Tibial artery (tissue), 4 donors: ENCODE measurements around the gene PLXNA4.

Experiments
- DNase-seq, 2 donors: peaks; one replicate each; pipeline ENCODE4 v3.0.0-alpha.2; 2019
- H3K27ac ChIP-seq, 2 donors: fragments of 200-600 bp; sonication (generic) in 1 of 2; 1 replicate in 1 of 2; 2 replicates in 1 of 2; pipeline ENCODE4 v1.5.1; 2018 to 2019; ENCODE audit warnings: mild to moderate bottlenecking in 1 of 2
- H3K27me3 ChIP-seq, 2 donors: fragments of 200-600 bp; sonication (generic) in 1 of 2; one replicate each; pipeline versions ENCODE4 v1.5.1 to v1.6.0; 2016 to 2019
- H3K36me3 ChIP-seq, 3 donors: fragments of 200-600 bp; sonication (generic) in 2 of 3; one replicate each; pipeline ENCODE4 v1.5.1; 2016 to 2019; ENCODE audit warnings: mild to moderate bottlenecking in 2 of 3
- H3K4me1 ChIP-seq, 4 donors: fragments of 200-600 bp; sonication (generic) in 2 of 4; 1 replicate in 3 of 4; 2 replicates in 1 of 4; pipeline ENCODE4 v1.5.1; 2016 to 2019
- H3K4me3 ChIP-seq, 2 donors: fragments of 200-600 bp; sonication (generic) in 1 of 2; 1 replicate in 1 of 2; 2 replicates in 1 of 2; pipeline ENCODE4 v1.5.1; 2018 to 2019; ENCODE audit warnings: mild to moderate bottlenecking in 2 of 2
- H3K9me3 ChIP-seq, 3 donors: fragments of 200-600 bp; sonication (generic) in 1 of 3; one replicate each; pipeline ENCODE4 v1.5.1; 2016 to 2019
- CTCF ChIP-seq, 2 experiments: fragments of 200-600 bp in 1 of 2; fragments of 450-650 bp in 1 of 2; IDR thresholded peaks; one replicate each; pipeline ENCODE4 v1.5.1; 2017 to 2019; ENCODE audit warnings: antibody characterized with exemption in 2 of 2, mild to moderate bottlenecking in 1 of 2, moderate library complexity in 1 of 2
- intact Hi-C: fragments of 100-400 bp; cut with DNase I; formaldehyde crosslinking; loops from one replicate; pipeline ENCODE4 v1.15.0; 2023; ENCODE audit warnings: low total_unique reads

The PLXNA4 gene

DNA sequence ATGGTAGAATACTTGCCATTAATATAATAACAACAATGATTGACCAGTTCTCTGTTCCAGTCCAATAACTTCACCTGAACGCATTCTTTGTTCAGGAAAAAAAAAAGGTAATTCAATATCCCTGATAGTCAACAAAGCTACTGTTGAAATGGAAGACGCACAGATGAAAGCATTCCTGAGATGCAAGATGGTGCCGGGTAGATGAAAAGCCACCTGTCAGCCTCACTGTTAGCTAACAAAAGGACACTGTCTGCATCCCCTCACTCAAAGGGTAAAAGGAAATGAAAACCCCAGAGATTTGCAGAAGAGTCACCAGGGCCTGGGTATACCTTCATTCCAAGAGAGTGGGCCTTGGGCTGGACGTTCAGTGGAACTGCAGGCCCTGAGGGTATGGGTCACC lies 357.4 kb downstream of the PLXNA4 start:
- no peak for DNase-seq
- H3K9me3 ChIP-seq, result no peaks in the 10 kb centered on the region

GRCh38 chr7:132216847-132217525 lies 359.3 kb downstream of the PLXNA4 start:
- Histone ChIP-seq H3K27me3 (no peaks in the 10 kb centered on the region), H3K4me1 (no peaks in the 10 kb centered on the region), H3K27ac (no peak overlapping the region), H3K36me3 (no peaks in the 10 kb centered on the region), H3K4me3 (no peak overlapping the region), H3K9me3 (no peaks in the 10 kb centered on the region)
- intact Hi-C loops, result no loop called here
- no peak for TF ChIP-seq CTCF (IDR thresholded peaks at IDR 0.05)
- DNase-seq, result peak in 1 of 2 donors; percentile 43

More for the DNA sequence above, 357.4 kb downstream of the PLXNA4 start:
- Histone ChIP-seq H3K27me3 (no peaks in the 10 kb centered on the region), H3K36me3 (no peaks in the 10 kb centered on the region), H3K27ac (no peak overlapping the region), H3K4me3 (no peak overlapping the region), H3K4me1 (no peaks in the 10 kb centered on the region)
- intact Hi-C loops, result no loop called here
- TF ChIP-seq CTCF (IDR thresholded peaks at IDR 0.05), result no peak

DNA sequence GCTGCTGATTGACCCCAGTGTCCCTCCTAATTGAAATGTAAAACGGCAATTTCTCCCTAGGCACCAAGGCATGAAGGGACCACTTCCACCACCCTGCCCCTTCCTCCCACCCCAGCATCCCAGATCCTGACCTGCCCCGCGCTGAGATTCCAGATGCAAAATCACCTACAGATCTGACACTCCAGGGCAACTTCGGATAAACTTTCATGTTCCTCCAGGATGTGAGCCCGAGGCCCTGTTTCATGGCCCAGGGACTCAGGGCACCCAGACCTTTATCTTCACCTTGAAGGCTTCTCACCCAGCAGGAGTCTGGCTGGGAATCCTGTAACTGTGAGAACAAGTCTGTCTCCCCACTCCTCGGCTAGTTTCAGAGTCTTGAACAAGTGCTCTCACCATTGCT lies 361.8 kb downstream of the PLXNA4 start:
- DNase-seq, result no peak
- Histone ChIP-seq H3K27ac (no peak overlapping the region), H3K36me3 (peaks cover 0 to under 1% (median 0%) of the 10 kb centered on the region in 3 donors), H3K27me3 (no peaks in the 10 kb centered on the region), H3K4me3 (no peak overlapping the region), H3K9me3 (no peaks in the 10 kb centered on the region), H3K4me1 (no peaks in the 10 kb centered on the region)
- TF ChIP-seq CTCF (IDR thresholded peaks at IDR 0.05), result no peak
- intact Hi-C loops, result no loop called here

GRCh38 chr7:132213583-132213982 lies 362.7 kb downstream of the PLXNA4 start:
- Histone ChIP-seq H3K27me3 (no peaks in the 10 kb centered on the region), H3K9me3 (no peaks in the 10 kb centered on the region), H3K27ac (no peak overlapping the region), H3K4me1 (no peaks in the 10 kb centered on the region), H3K4me3 (no peak overlapping the region), H3K36me3 (peaks cover 0 to 4% (median 0%) of the 10 kb centered on the region in 3 donors)
- no peak for TF ChIP-seq CTCF (IDR thresholded peaks at IDR 0.05)
- intact Hi-C loops, result no loop called here
- DNase-seq, result no peak

DNA sequence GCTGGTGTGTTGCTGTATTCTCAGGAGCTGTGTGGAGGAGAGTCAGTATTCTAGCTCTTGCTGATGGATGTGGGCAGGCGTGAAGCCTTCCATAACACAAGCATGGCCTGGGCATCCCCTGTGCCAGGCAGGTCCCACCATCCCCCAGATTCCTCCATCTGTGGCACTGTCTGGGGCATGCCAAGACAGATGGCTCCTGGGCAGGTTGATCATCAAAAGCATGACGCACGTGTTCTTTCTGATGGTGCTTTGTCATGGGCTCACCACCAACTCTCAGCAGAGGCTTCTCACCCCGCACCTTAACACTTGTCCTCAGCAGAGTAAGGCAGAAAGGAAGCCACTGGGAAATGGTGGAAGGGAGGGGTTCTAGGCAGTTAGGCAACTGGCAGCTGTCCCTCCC lies 364.3 kb downstream of the PLXNA4 start:
- H3K4me1 ChIP-seq, result no peaks in the 10 kb centered on the region
- no peak overlapping the region for H3K4me3 ChIP-seq
- H3K9me3 ChIP-seq, result no peaks in the 10 kb centered on the region
- intact Hi-C loops, result no loop called here
- H3K27ac ChIP-seq, result no peak overlapping the region
- no peaks in the 10 kb centered on the region for H3K27me3 ChIP-seq
- TF ChIP-seq CTCF (IDR thresholded peaks at IDR 0.05), result no peak
- DNase-seq, result no peak
- peaks cover 0 to 4% (median 0%) of the 10 kb centered on the region in 3 donors for H3K36me3 ChIP-seq
